Heart left ventricle (tissue), 16 donors: ENCODE data around the gene TMBIM6. TPM values are rescaled to one million over a fixed set of nuclear protein-coding genes. Genes with fewer than 3 reads are reported as not detected.
A peak's percentile ranks its signal among the peaks of the same experiment; 100 is the strongest.

ENCODE experiments used
- ATAC-seq, 4 donors: fragments of 200-7000 bp; cut with Tn5 transposase; one replicate each; pipeline ENCODE4 v1.9.1; 2020 to 2022; ENCODE audit warnings: moderate library complexity in 4 of 4, mild to moderate bottlenecking in 3 of 4, moderate number of reproducible peaks in 1 of 4
- DNase-seq, 5 donors: peaks; one replicate each; pipeline ENCODE4 v3.0.0-alpha.2; 2020
- H3K27ac ChIP-seq, 12 donors: fragments of 200-600 bp; sonication (generic) in 4 of 12; one replicate each; pipeline versions ENCODE4 v1.5.0 to v1.8.0; 2016 to 2022; ENCODE audit warnings: mild to moderate bottlenecking in 2 of 12
- H3K27me3 ChIP-seq, 9 donors: fragments of 200-600 bp; sonication (generic) in 2 of 9; one replicate each; pipeline versions ENCODE4 v1.5.1 to v1.8.0; 2016 to 2022; ENCODE audit warnings: mild to moderate bottlenecking in 3 of 9
- H3K36me3 ChIP-seq, 9 donors: fragments of 200-600 bp; sonication (generic) in 2 of 9; one replicate each; pipeline versions ENCODE4 v1.5.0 to v1.8.0; 2018 to 2022; ENCODE audit warnings: mild to moderate bottlenecking in 2 of 9
- H3K4me1 ChIP-seq, 12 donors: fragments of 200-600 bp; sonication (generic) in 4 of 12; one replicate each; pipeline versions ENCODE4 v1.5.0 to v1.8.0; 2016 to 2022; ENCODE audit warnings: mild to moderate bottlenecking in 3 of 12
- H3K4me3 ChIP-seq, 12 donors: fragments of 200-600 bp; sonication (generic) in 4 of 12; one replicate each; pipeline versions ENCODE4 v1.5.0 to v1.8.0; 2017 to 2022; ENCODE audit warnings: mild to moderate bottlenecking in 9 of 12, moderate library complexity in 4 of 12
- H3K9me3 ChIP-seq, 12 donors: fragments of 200-600 bp; sonication (generic) in 4 of 12; one replicate each; pipeline versions ENCODE4 v1.5.0 to v1.8.0; 2016 to 2022; ENCODE audit warnings: mild to moderate bottlenecking in 1 of 12
- POLR2A ChIP-seq, 2 donors: fragments of 450-650 bp; IDR thresholded peaks; one replicate each; pipeline ENCODE4 v1.6.1; 2017; ENCODE audit warnings: antibody characterized with exemption in 2 of 2, mild to moderate bottlenecking in 2 of 2, moderate library complexity in 2 of 2
- WGBS, 4 donors: extraction: QIAGEN DNeasy Blood & Tissue Kit in 2 of 4; methylation state at CpG; one replicate each; pipeline versions ENCODE4 v1.1.5 to v1.1.7; 2013 to 2018; 5-methylcytosine and 5-hydroxymethylcytosine counted together
- intact Hi-C, 10 donors: fragments of 100-400 bp; cut with DNase I; formaldehyde crosslinking; loops; one replicate each; pipeline versions ENCODE4 v1.11.1 to v1.14.2; 2022
- polyA plus RNA-seq, 2 donors: library from polyadenylated mRNA; stranded (reverse); fragments of 200-250 nt; gene quantifications; one replicate each; pipeline ENCODE4 v1.2.3, GENCODE V29; 2013
- total RNA-seq, 9 donors: library from RNA; depleted of rRNA in 2 of 9; stranded (reverse); fragments of >200 nt in 2 of 9; fragmentation: NEBNext Ultra II Directional in 3 of 9; extraction: Animal tissue kit (Norgen Biotek cat#: 25700) in 3 of 9; gene quantifications; one replicate each; pipeline versions ENCODE4 v1.1.0 to v1.2.4, GENCODE V29; 2016 to 2023
- TF ChIP-seq, protein P1 (sequence below), 12 donors: fragments of 200-600 bp; sonication (generic) in 4 of 12; IDR thresholded peaks; one replicate each; pipeline versions ENCODE4 v1.5.0 to v1.8.0; 2018 to 2022; ENCODE audit warnings: antibody characterized with exemption in 12 of 12, mild to moderate bottlenecking in 5 of 12
- donor health status: ischemic (EF 13 %, LVEDD 7.1; RV severe dilation, severe dysfunction).
- donor health status: healthy with polysubstance abuse.
- donor health status: DM: no; HTN: yes; CAD: no.
- donor health status: DM: no; HTN: no; CAD: no.
- donor health status: ischemic (EF 25% LVEDD 6.9; RV normal size, moderate dysfunction).
- donor health status: ischemic (EF 25% LVEDD 5.7; RV mildly dilated, moderate dysfunction).
- donor health status: healthy.
- donor health status: DM: yes; HTN: yes; CAD: no.
- donor health status: ischemic (EF 35%, LVEDD 5.7; RV mildly dilated, moderate dysfunction).
- donor health status: nonischemic (EF 11% LVEDD 7.7; RV severe dilation, severe dysfunction).
- donor health status: DM: yes; HTN: yes; CAD: no.
- donor health status: PGD.
- donor health status: ischemic (EF 29% LVEDD 5.4; RV normal size, mild dysfunction).
- donor health status: nonischemic (EF 23%, LVEDD 6.1; RV moderate dilation, normal function).

Gene TMBIM6
- total and polyA plus RNA-seq, 11 donors: 105 to 376 (median 252) TPM

DNA sequence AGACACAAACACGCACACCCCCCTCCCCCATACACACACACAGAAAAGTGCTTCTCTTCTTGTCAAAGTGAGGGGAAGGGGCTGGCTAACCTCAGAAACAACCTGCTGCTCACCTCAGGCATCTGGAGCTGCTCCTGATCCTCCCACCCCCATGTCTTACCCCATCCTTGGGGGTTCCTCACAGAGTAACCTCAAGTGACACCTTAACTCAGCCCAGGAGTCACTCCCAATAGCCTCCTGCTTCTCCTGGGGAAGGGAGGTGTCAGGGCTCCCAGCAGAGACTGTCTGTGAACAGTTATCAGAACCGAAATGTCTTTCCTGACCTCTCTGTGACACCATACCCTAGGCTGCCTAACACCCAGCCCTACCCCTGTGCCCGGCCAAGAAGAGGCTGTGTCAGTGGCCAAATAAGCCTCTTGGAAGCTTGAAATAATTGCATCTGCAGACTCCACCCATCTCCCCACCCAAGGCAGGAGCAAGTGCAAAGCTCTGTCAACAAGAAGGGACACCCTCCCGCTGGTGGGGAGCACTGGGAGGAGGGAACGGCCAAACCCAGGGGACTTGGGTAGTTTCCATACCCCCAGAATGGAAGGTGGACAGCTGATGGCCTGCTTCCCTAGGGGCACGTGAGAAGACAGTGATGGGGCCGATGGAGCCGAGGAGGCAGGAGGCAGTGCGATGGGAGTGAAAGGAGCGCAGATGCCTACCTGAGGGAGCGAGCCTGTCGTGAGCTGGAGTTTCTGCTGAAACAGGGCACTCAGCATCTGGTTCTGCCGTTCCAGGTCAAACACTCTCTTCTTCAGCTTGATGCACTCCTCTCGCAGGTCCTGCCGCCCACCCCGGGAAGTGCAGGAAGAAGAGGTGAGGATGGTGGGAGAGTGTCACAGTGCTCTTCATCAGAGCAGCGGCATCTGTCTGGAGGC is 60.0 kb downstream of the TMBIM6 start:
- Histone ChIP-seq H3K4me3 (no peak overlapping the region), H3K4me1 (peaks cover 0 to 26% (median 16%) of the 10 kb centered on the region in 12 donors), H3K27me3 (no peaks in the 10 kb centered on the region), H3K9me3 (no peaks in the 10 kb centered on the region), H3K36me3 (peaks cover 3 to 99% (median 94%) of the 10 kb centered on the region in 9 donors), H3K27ac (peak overlapping the region in 11 of 12 donors; percentile 17 to 87 (median 69))
- WGBS, 4 donors: 71 to 80% (median 76%) methylated on average over 16 to 17 of the region's 17 CpGs
- TF ChIP-seq, protein P1, sequence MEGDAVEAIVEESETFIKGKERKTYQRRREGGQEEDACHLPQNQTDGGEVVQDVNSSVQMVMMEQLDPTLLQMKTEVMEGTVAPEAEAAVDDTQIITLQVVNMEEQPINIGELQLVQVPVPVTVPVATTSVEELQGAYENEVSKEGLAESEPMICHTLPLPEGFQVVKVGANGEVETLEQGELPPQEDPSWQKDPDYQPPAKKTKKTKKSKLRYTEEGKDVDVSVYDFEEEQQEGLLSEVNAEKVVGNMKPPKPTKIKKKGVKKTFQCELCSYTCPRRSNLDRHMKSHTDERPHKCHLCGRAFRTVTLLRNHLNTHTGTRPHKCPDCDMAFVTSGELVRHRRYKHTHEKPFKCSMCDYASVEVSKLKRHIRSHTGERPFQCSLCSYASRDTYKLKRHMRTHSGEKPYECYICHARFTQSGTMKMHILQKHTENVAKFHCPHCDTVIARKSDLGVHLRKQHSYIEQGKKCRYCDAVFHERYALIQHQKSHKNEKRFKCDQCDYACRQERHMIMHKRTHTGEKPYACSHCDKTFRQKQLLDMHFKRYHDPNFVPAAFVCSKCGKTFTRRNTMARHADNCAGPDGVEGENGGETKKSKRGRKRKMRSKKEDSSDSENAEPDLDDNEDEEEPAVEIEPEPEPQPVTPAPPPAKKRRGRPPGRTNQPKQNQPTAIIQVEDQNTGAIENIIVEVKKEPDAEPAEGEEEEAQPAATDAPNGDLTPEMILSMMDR (IDR thresholded peaks at IDR 0.05): no peak
- no peak for TF ChIP-seq POLR2A (IDR thresholded peaks at IDR 0.05)
- DNase-seq (no peak), ATAC-seq (peak in 3 of 4 donors; percentile 41 to 52 (median 50))
- intact Hi-C loops: no loop called here

DNA sequence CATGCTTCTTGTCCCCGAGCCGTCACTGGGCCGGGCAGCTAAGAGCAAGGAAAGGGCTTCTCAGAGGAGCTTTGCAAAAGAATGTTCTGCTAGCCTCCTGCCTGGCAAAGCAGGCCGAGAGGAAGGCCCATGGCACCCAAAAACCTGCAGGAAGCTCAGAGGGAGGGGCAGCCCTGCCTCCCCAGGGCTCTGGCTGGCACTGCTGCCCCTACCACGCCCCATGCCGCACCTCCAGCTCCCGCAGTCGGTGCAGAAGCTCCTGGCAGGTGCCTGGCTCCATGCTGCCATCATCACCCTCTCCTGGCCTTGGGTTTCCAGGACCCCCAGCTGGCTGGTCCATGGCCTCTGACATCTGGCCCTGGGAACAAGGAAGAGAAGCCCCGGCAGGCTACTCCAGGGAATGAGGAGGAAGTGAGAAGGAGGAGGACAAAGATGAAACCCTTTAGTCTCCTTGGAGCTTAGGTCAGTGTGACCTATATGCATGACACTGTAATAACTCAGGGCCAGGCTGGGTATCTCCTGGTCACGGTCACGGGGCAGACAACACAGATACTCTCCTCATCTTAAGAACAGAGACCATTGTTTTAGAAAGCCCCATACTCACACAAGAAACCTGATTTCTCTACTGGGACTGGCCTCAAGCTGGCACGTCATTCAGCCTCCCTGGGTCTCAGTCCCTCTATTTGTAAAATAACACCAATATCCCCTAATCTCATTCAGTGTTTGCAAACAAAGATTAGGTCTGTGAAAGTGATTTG is 62.5 kb downstream of the TMBIM6 start:
- peaks cover 3 to 80% (median 70%) of the 10 kb centered on the region in 9 donors for H3K36me3 ChIP-seq
- intact Hi-C loops: no loop called here
- H3K4me1 ChIP-seq: peaks cover 0 to 47% (median 32%) of the 10 kb centered on the region in 12 donors
- no peak overlapping the region for H3K4me3 ChIP-seq
- no peak overlapping the region for H3K27ac ChIP-seq
- no peaks in the 10 kb centered on the region for H3K27me3 ChIP-seq
- H3K9me3 ChIP-seq: no peaks in the 10 kb centered on the region
- TF ChIP-seq, protein P1 (IDR thresholded peaks at IDR 0.05): no peak
- TF ChIP-seq POLR2A (IDR thresholded peaks at IDR 0.05): no peak
- no peak for DNase-seq
- WGBS, 4 donors: 80 to 93% (median 88%) methylated on average over 7 to 12 of the region's 12 CpGs
- no peak for ATAC-seq

DNA sequence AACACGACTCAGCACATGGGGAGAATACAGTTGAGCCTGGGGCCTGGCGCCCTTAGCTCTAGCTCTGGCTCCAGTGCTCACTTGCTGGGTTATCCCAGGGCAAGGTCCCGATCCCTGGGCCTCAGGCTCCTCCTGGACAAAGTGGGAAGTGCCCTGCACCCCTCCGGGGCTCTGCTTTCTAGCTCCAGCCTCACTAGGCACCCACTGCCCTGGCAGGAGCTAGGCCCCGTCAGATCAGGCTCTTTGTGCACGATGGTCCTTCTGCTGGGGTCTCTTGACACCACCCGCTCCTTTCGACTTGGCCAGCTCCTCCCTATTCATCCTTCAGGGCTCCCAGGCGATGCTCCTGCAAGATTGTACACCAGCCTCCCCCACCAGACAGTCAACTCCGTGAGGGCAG is 63.5 kb downstream of the TMBIM6 start:
- ATAC-seq (no peak), DNase-seq (no peak)
- H3K9me3 ChIP-seq: no peaks in the 10 kb centered on the region
- no peak overlapping the region for H3K4me3 ChIP-seq
- H3K27ac ChIP-seq: no peak overlapping the region
- H3K36me3 ChIP-seq: peaks cover 3 to 71% (median 60%) of the 10 kb centered on the region in 9 donors
- intact Hi-C loops: no loop called here
- WGBS, 4 donors: 91 to 94% (median 93%) methylated on average over 10 of the region's 10 CpGs
- no peaks in the 10 kb centered on the region for H3K27me3 ChIP-seq
- peaks cover 0 to 57% (median 41%) of the 10 kb centered on the region in 12 donors for H3K4me1 ChIP-seq
- TF ChIP-seq POLR2A (IDR thresholded peaks at IDR 0.05): no peak
- TF ChIP-seq, protein P1 (IDR thresholded peaks at IDR 0.05): no peak

DNA sequence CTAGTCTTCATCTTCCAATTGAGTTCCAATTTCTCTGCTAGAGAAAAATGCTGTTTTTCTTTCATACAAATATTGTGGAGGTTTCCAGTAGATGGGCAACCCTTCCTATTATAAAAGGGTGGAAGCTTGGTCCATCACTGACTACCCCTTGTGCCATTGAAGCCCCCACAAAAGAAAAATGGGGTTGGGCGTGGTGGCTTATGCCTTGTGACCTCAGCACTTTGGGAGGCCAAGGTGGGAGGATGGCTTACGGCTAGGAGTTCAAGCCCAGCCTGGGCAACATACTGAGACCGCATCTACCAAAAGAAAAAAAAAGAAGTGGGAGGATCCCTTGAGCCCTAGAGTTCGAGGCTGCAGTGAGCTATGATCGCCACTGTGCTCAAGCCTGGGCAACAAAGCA is 64.1 kb downstream of the TMBIM6 start:
- Histone ChIP-seq H3K4me1 (peaks cover 0 to 59% (median 44%) of the 10 kb centered on the region in 12 donors), H3K27me3 (no peaks in the 10 kb centered on the region), H3K4me3 (no peak overlapping the region), H3K27ac (no peak overlapping the region), H3K36me3 (peaks cover 3 to 65% (median 54%) of the 10 kb centered on the region in 9 donors), H3K9me3 (no peaks in the 10 kb centered on the region)
- ATAC-seq (no peak), DNase-seq (no peak)
- WGBS, 4 donors: 89 to 94% (median 92%) methylated on average over 5 of the region's 5 CpGs
- TF ChIP-seq POLR2A (IDR thresholded peaks at IDR 0.05): no peak
- TF ChIP-seq, protein P1 (IDR thresholded peaks at IDR 0.05): no peak
- intact Hi-C loops: no loop called here
